Calu3 (cell line): Measurements from ENCODE around the gene CASP10. TPM values are rescaled to one million over a fixed set of nuclear protein-coding genes. Genes with fewer than 3 reads are reported as not detected.
A peak's percentile ranks its signal among the peaks of the same experiment; 100 is the strongest.

Experiments used
- BruUV-seq: library from RNA; stranded (reverse); fragments of 400-500 nt; replicated peaks from 2 replicates; lab custom pipeline; 2021; lab: Mats Ljungman, UMichigan
- CTCF ChIA-PET: fragments of 300-600 bp; sonication (Branson Sonifier 250); formaldehyde crosslinking; loops from one replicate; lab custom pipeline; 2022; ENCODE audit warnings: antibody characterized with exemption; lab: Charles Lee
- DNase-seq: peaks from one replicate; pipeline ENCODE4 v3.0.0; 2022
- H3K27ac Mint-ChIP-seq: one replicate; pipeline ENCODE4 v1.8.0; 2022; ENCODE audit warnings: mixed read lengths; ENCODE audit not compliant: unreplicated experiment
- H3K27me3 Mint-ChIP-seq: one replicate; pipeline ENCODE4 v1.8.0; 2022; ENCODE audit warnings: mixed read lengths; ENCODE audit not compliant: unreplicated experiment
- H3K36me3 Mint-ChIP-seq: one replicate; pipeline ENCODE4 v1.8.0; 2022; ENCODE audit warnings: mild to moderate bottlenecking, moderate library complexity, mixed read lengths; ENCODE audit not compliant: insufficient read depth, unreplicated experiment
- H3K4me1 Mint-ChIP-seq: one replicate; pipeline ENCODE4 v1.8.0; 2022; ENCODE audit warnings: mild to moderate bottlenecking, low read depth, mixed read lengths; ENCODE audit not compliant: unreplicated experiment
- H3K4me3 Mint-ChIP-seq: one replicate; pipeline ENCODE4 v1.8.0; 2022; ENCODE audit warnings: mild to moderate bottlenecking, low read depth, moderate library complexity, mixed read lengths; ENCODE audit not compliant: unreplicated experiment
- H3K9me3 Mint-ChIP-seq: one replicate; pipeline ENCODE4 v1.8.0; 2022; ENCODE audit warnings: low read depth, mixed read lengths; ENCODE audit not compliant: unreplicated experiment
- CTCF ChIP-seq: fragments of 200-600 bp; IDR thresholded peaks from one replicate; pipeline ENCODE4 v1.8.0; 2022; ENCODE audit warnings: antibody characterized with exemption; ENCODE audit not compliant: unreplicated experiment
- intact Hi-C: fragments of 100-400 bp; cut with micrococcal nuclease; formaldehyde crosslinking; loops from one replicate; pipeline ENCODE4 v1.10.0; 2022; ENCODE audit not compliant: unreplicated experiment
- total RNA-seq: library from RNA; stranded (reverse); gene quantifications from 2 replicates; pipeline ENCODE4 v1.2.3, GENCODE V29; 2022

Gene CASP10
- total RNA-seq, 1 experiment from 2014 or later, result 21.4 TPM

- H3K27ac Mint-ChIP-seq, result peak overlapping the region; percentile 39
- intact Hi-C loops, result no loop called here
- H3K36me3 Mint-ChIP-seq, result peaks cover 89% of the 10 kb centered on the region
- no peak for TF ChIP-seq CTCF
- DNase-seq, result no peak
- H3K27me3 Mint-ChIP-seq, result no peaks in the 10 kb centered on the region
- CTCF ChIA-PET, result no interaction called here
- peaks cover 3% of the 10 kb centered on the region for H3K9me3 Mint-ChIP-seq
- peaks cover 48% of the 10 kb centered on the region for H3K4me1 Mint-ChIP-seq
- no peak overlapping the region for H3K4me3 Mint-ChIP-seq
- no TSS peak for BruUV-seq
These were observed 28.1 kb upstream of the CASP10 start for GRCh38 chr2:201154615-201155399.

- DNase-seq, result no peak
- intact Hi-C loops, result no loop called here
- Mint-ChIP-seq H3K4me3 (no peak overlapping the region), H3K27ac (peak overlapping the region; percentile 39), H3K27me3 (no peaks in the 10 kb centered on the region), H3K4me1 (peaks cover 36% of the 10 kb centered on the region), H3K9me3 (peaks cover 3% of the 10 kb centered on the region), H3K36me3 (peaks cover 89% of the 10 kb centered on the region)
- no peak for TF ChIP-seq CTCF
- CTCF ChIA-PET, result no interaction called here
- BruUV-seq, result no TSS peak
These were observed 26.9 kb upstream of the CASP10 start for GRCh38 chr2:201156036-201156435.

- peaks cover 30% of the 10 kb centered on the region for H3K4me1 Mint-ChIP-seq
- H3K27ac Mint-ChIP-seq, result peak overlapping the region; percentile 39
- no peak overlapping the region for H3K4me3 Mint-ChIP-seq
- no peak for DNase-seq
- CTCF ChIA-PET, result no interaction called here
- TF ChIP-seq CTCF, result no peak
- H3K9me3 Mint-ChIP-seq, result peaks cover 3% of the 10 kb centered on the region
- H3K27me3 Mint-ChIP-seq, result no peaks in the 10 kb centered on the region
- no TSS peak for BruUV-seq
- intact Hi-C loops, result no loop called here
- peaks cover 84% of the 10 kb centered on the region for H3K36me3 Mint-ChIP-seq
These were observed 26.3 kb upstream of the CASP10 start for GRCh38 chr2:201156640-201157039.

- CTCF ChIA-PET, result interaction anchor here (0.6 to 1.7 kb wide), 12 partner anchors 9 to 251 kb away, joined by 3 to 20 read pairs (median 4); partner anchors contain the start of genes CASP10 and CFLAR
- H3K4me1 Mint-ChIP-seq, result peaks cover 21% of the 10 kb centered on the region
- BruUV-seq, result no TSS peak
- H3K36me3 Mint-ChIP-seq, result peaks cover 84% of the 10 kb centered on the region
- peak overlapping the region; percentile 72 for H3K27ac Mint-ChIP-seq
- DNase-seq, result no peak
- H3K4me3 Mint-ChIP-seq, result no peak overlapping the region
- H3K9me3 Mint-ChIP-seq, result no peaks in the 10 kb centered on the region
- intact Hi-C loops, result loop anchor here (1.0 kb wide), 1 partner anchor 85 kb away; the partner anchor contains the start of gene NDUFB3
- no peak for TF ChIP-seq CTCF
- H3K27me3 Mint-ChIP-seq, result no peaks in the 10 kb centered on the region
These were observed 25.2 kb upstream of the CASP10 start for GRCh38 chr2:201157694-201158093.
